Endothelial cell of umbilical vein (primary cell): ENCODE data around the gene URGCP. TPM values are rescaled to one million over a fixed set of nuclear protein-coding genes. Genes with fewer than 3 reads are reported as not detected.

Experiments used
- BruUV-seq: library from RNA; stranded (reverse); fragments of 400-500 nt; replicated peaks from 2 replicates; lab custom pipeline; 2021; lab: Mats Ljungman, UMichigan
- CTCF ChIA-PET: fragments of 300-600, 350-600 bp; sonication (Branson Sonifier 250); formaldehyde crosslinking; loops from one replicate; lab custom pipeline; 2021; ENCODE audit warnings: antibody characterized with exemption, inconsistent platforms; lab: Charles Lee
- POLR2A ChIA-PET: fragments of 300-600, 350-600 bp; sonication (Branson Sonifier 250); formaldehyde crosslinking; loops from one replicate; lab custom pipeline; 2021; ENCODE audit warnings: antibody characterized with exemption, inconsistent platforms; lab: Charles Lee
- DNase-seq: peaks from one replicate; pipeline ENCODE4 v3.0.0-alpha.2; 2011; ENCODE audit warnings: low read depth, low spot score
- FAIRE-seq: peaks from 2 replicates; lab custom pipeline; 2011; peaks lifted over from hg19 to GRCh38; lab: Jason Lieb, UNC
- H2AFZ ChIP-seq: 2 replicates; pipeline ENCODE4 v1.6.0; 2012; ENCODE audit warnings: low read depth, low read length, control low read depth, inconsistent platforms
- H3K27ac ChIP-seq: 2 replicates; pipeline ENCODE4 v1.5.1; 2011; ENCODE audit warnings: low read depth, mild to moderate bottlenecking, control low read depth, low read length, moderate library complexity; ENCODE audit not compliant: insufficient read depth
- H3K27me3 ChIP-seq, 2 experiments: 2 replicates each; pipeline versions ENCODE4 v1.6.0 to v1.6.1; 2011; ENCODE audit warnings: low read length in 2 of 2, mixed read lengths in 1 of 2; ENCODE audit not compliant: control insufficient read depth in 2 of 2, insufficient read depth in 2 of 2
- H3K36me3 ChIP-seq, 2 experiments: 2 replicates in 1 of 2; 3 replicates in 1 of 2; pipeline ENCODE4 v1.5.1; 2011; ENCODE audit warnings: low read length in 2 of 2, mild to moderate bottlenecking in 1 of 2, moderate library complexity in 1 of 2; ENCODE audit not compliant: control insufficient read depth in 2 of 2, insufficient read depth in 2 of 2; ENCODE audit errors: extremely low read depth in 1 of 2
- H3K4me1 ChIP-seq: 3 replicates; pipeline ENCODE4 v1.5.1; 2011; ENCODE audit warnings: mild to moderate bottlenecking, low read length; ENCODE audit not compliant: control insufficient read depth, insufficient read depth; ENCODE audit errors: extremely low read depth
- H3K4me2 ChIP-seq: 2 replicates; pipeline ENCODE4 v1.6.1; 2011; ENCODE audit warnings: low read length, control low read depth, mixed read lengths; ENCODE audit not compliant: insufficient read depth
- H3K4me3 ChIP-seq, 3 experiments: fragments of 200-600 bp in 1 of 3; sonication (generic), shearing (Covaris generic) in 1 of 3; replicated peaks in 1 of 3; 2 replicates each; pipeline ENCODE4 v1.5.1; 2011 to 2016; ENCODE audit warnings: control low read depth in 3 of 3, low read length in 3 of 3, mild to moderate bottlenecking in 2 of 3, inconsistent platforms in 1 of 3, low read depth in 1 of 3, moderate library complexity in 1 of 3; ENCODE audit not compliant: insufficient read depth in 1 of 3
- H3K79me2 ChIP-seq: 2 replicates; pipeline ENCODE4 v1.6.0; 2012; ENCODE audit warnings: low read length, inconsistent platforms; ENCODE audit not compliant: control insufficient read depth, insufficient read depth
- H3K9ac ChIP-seq: replicated peaks from 2 replicates; pipeline ENCODE3; 2011; ENCODE audit warnings: low read length, control low read depth; ENCODE audit not compliant: insufficient read depth; ENCODE audit errors: extremely low read depth
- H3K9me1 ChIP-seq: replicated peaks from 3 replicates; pipeline ENCODE4 v1.6.0; 2011; ENCODE audit warnings: mild to moderate bottlenecking, low read length; ENCODE audit not compliant: control insufficient read depth, insufficient read depth; ENCODE audit errors: extremely low read depth
- H3K9me3 ChIP-seq: replicated peaks from 2 replicates; pipeline ENCODE4 v1.5.1; 2012; ENCODE audit warnings: low read length, inconsistent platforms; ENCODE audit not compliant: control insufficient read depth, insufficient read depth
- H4K20me1 ChIP-seq: replicated peaks from 2 replicates; pipeline ENCODE3; 2011; ENCODE audit warnings: mild to moderate bottlenecking, low read length; ENCODE audit not compliant: control insufficient read depth, insufficient read depth; ENCODE audit errors: extremely low read depth
- EZH2 ChIP-seq: IDR thresholded peaks from 2 replicates; pipeline ENCODE4 v1.6.1; 2012; ENCODE audit warnings: borderline replicate concordance, low read depth, mild to moderate bottlenecking, moderate library complexity, low read length, inconsistent platforms; ENCODE audit not compliant: severe bottlenecking
- FOS ChIP-seq: IDR thresholded peaks from 2 replicates; pipeline ENCODE4 v1.6.1; 2011; ENCODE audit warnings: mild to moderate bottlenecking, low read length, moderate library complexity, borderline replicate concordance; ENCODE audit not compliant: insufficient read depth
- GATA2 ChIP-seq: IDR thresholded peaks from 2 replicates; pipeline ENCODE4 v1.7.0; 2011; ENCODE audit warnings: low read depth, mild to moderate bottlenecking, moderate library complexity, mixed read lengths, low read length; ENCODE audit not compliant: insufficient read length, insufficient read depth
- JUN ChIP-seq: IDR thresholded peaks from 2 replicates; pipeline ENCODE4 v1.6.1; 2011; ENCODE audit warnings: borderline replicate concordance, low read depth; ENCODE audit not compliant: insufficient read length, insufficient read depth
- MYC ChIP-seq: IDR thresholded peaks from one replicate; pipeline ENCODE4 v1.6.1; 2011; ENCODE audit warnings: mild to moderate bottlenecking, low read depth, low read length
- POLR2A ChIP-seq: IDR thresholded peaks from 2 replicates; pipeline ENCODE4 v1.6.1; 2012; ENCODE audit warnings: low read depth, mild to moderate bottlenecking, control low read depth, low read length
- POLR2AphosphoS5 ChIP-seq: IDR thresholded peaks from 2 replicates; pipeline ENCODE4 v1.6.1; 2012; ENCODE audit warnings: low read depth, mild to moderate bottlenecking, control low read depth, low read length, moderate library complexity; ENCODE audit not compliant: insufficient read depth
- dilution Hi-C: fragments of 300-500 bp; cut with MboI; formaldehyde crosslinking; loops from one replicate; pipeline ENCODE4 v1.15.0; 2019; ENCODE audit warnings: low sequenced_read_pairs; ENCODE audit not compliant: extremely low pct_ligation_motif_present
- intact Hi-C: fragments of 100-400 bp; cut with micrococcal nuclease; formaldehyde crosslinking; loops from one replicate; pipeline ENCODE4 v1.10.0; 2022
- polyA plus RNA-seq, 4 experiments: library from polyadenylated mRNA; depleted of rRNA in 3 of 4; stranded (reverse) in 3 of 4; unstranded in 1 of 4; fragments of >200 nt; gene quantifications; 2 replicates each; pipeline versions ENCODE4 v1.2.1 to v1.2.3, GENCODE V29; 2011 to 2012; ENCODE audit warnings: missing spikeins in 1 of 4
- total RNA-seq: library from RNA; stranded (reverse); gene quantifications from 2 replicates; pipeline ENCODE4 v1.2.3, GENCODE V29; 2021
- TF ChIP-seq, protein P1 (sequence below), 2 donors: IDR thresholded peaks; 1 replicate in 1 of 2; 2 replicates in 1 of 2; pipeline ENCODE4 v1.5.1; 2011; ENCODE audit warnings: low read length in 2 of 2, mild to moderate bottlenecking in 2 of 2, moderate library complexity in 2 of 2, control low read depth in 1 of 2, inconsistent platforms in 1 of 2, low read depth in 1 of 2; ENCODE audit not compliant: insufficient read depth in 1 of 2; ENCODE audit errors: extremely low read depth in 1 of 2
- TF ChIP-seq, protein P2 (sequence below): IDR thresholded peaks from 2 replicates; pipeline ENCODE4 v1.6.1; 2011; ENCODE audit not compliant: insufficient read depth, insufficient read length

Gene URGCP
- total and polyA plus RNA-seq, 2 donors (not counting 3 experiments of a cell fraction or from before 2014, with no cell fraction given): 13.1 to 25.3 TPM

DNA sequence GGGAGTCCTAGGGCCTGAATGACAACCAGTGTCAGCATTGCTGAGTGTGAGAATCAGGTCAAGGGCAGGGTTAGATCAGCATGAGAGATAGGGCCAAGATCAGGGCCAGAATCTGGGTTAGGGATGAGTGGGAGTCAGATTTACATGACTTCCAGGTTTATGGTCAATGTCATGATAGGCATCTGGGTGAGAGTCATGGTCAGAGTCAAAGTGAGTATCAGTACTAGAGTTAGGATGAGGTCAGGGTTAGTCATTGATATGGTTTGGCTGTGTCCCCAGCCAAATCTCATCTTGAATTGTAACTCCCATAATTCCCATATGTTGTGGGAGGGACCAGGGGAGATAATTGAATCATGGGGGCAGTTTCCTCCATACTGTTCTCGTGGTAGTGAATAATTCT is 49.4 kb downstream of the URGCP start:
- no peaks in the 10 kb centered on the region for H4K20me1 ChIP-seq
- peaks cover 0 to 6% of the 10 kb centered on the region in 2 experiments for H3K27me3 ChIP-seq
- no peak overlapping the region for H3K9ac ChIP-seq
- FAIRE-seq (no peak), DNase-seq (no peak)
- no peak overlapping the region for H3K27ac ChIP-seq
- BruUV-seq: no TSS peak
- no peaks in the 10 kb centered on the region for H3K36me3 ChIP-seq
- H3K9me1 ChIP-seq: no peaks in the 10 kb centered on the region
- no peaks in the 10 kb centered on the region for H3K9me3 ChIP-seq
- no peak overlapping the region for H3K4me3 ChIP-seq
- no peak for TF ChIP-seq MYC
- TF ChIP-seq, protein P1, sequence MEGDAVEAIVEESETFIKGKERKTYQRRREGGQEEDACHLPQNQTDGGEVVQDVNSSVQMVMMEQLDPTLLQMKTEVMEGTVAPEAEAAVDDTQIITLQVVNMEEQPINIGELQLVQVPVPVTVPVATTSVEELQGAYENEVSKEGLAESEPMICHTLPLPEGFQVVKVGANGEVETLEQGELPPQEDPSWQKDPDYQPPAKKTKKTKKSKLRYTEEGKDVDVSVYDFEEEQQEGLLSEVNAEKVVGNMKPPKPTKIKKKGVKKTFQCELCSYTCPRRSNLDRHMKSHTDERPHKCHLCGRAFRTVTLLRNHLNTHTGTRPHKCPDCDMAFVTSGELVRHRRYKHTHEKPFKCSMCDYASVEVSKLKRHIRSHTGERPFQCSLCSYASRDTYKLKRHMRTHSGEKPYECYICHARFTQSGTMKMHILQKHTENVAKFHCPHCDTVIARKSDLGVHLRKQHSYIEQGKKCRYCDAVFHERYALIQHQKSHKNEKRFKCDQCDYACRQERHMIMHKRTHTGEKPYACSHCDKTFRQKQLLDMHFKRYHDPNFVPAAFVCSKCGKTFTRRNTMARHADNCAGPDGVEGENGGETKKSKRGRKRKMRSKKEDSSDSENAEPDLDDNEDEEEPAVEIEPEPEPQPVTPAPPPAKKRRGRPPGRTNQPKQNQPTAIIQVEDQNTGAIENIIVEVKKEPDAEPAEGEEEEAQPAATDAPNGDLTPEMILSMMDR (IDR thresholded peaks at IDR 0.05; ENCODE audit: extremely low read depth in 1 of 2, insufficient read depth in 1 of 2, low read depth in 1 of 2, low read length in 2 of 2): no peak
- TF ChIP-seq JUN: no peak
- TF ChIP-seq GATA2: no peak
- TF ChIP-seq POLR2AphosphoS5: no peak
- TF ChIP-seq, protein P2, sequence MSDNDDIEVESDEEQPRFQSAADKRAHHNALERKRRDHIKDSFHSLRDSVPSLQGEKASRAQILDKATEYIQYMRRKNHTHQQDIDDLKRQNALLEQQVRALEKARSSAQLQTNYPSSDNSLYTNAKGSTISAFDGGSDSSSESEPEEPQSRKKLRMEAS: no peak
- no peak for TF ChIP-seq EZH2
- TF ChIP-seq POLR2A: no peak
- no peak for TF ChIP-seq FOS
- no peak overlapping the region for H3K4me2 ChIP-seq
- H2AFZ ChIP-seq: no peak overlapping the region
- intact Hi-C loops: no loop called here
- H3K79me2 ChIP-seq: no peaks in the 10 kb centered on the region
- dilution Hi-C loops: no loop called here
- ChIA-PET POLR2A (no interaction called here), CTCF (interaction anchor here (1.0 kb wide), 1 partner anchor 18 kb away, joined by 3 read pairs; no protein-coding TSS in a partner anchor)
- no peaks in the 10 kb centered on the region for H3K4me1 ChIP-seq
